Stimulated activated CD8-positive, alpha-beta memory T cell treated with anti-CD3 and anti-CD28 coated beads, Interleukin-12 subunit alpha, Interleukin-12 subunit beta, amount 100 ng/mL, for 24 hours (primary cell): ENCODE data around the gene ZFHX3.

ENCODE experiments used
- DNase-seq: peaks from one replicate; pipeline ENCODE4 v3.0.0-alpha.2; 2020; ENCODE audit errors: extremely low read depth

Gene ZFHX3

GRCh38 chr16:72825912-72826621 is 221.9 kb downstream of the ZFHX3 start:
- no peak for DNase-seq

GRCh38 chr16:72824761-72825160 is 223.2 kb downstream of the ZFHX3 start:
- DNase-seq = no peak

GRCh38 chr16:72824027-72824426 is 223.9 kb downstream of the ZFHX3 start:
- DNase-seq = no peak

GRCh38 chr16:72821185-72821950 is 226.6 kb downstream of the ZFHX3 start:
- no peak for DNase-seq

GRCh38 chr16:72819345-72819744 is 228.6 kb downstream of the ZFHX3 start:
- no peak for DNase-seq

GRCh38 chr16:72818236-72818845 is 229.6 kb downstream of the ZFHX3 start:
- no peak for DNase-seq

- DNase-seq = no peak
Measured at GRCh38 chr16:72815348-72816318, 232.3 kb downstream of the ZFHX3 start.

- no peak for DNase-seq
Measured at GRCh38 chr16:72814226-72814625, 233.7 kb downstream of the ZFHX3 start.

GRCh38 chr16:72812672-72813071 is 235.3 kb downstream of the ZFHX3 start:
- DNase-seq = no peak

GRCh38 chr16:72811876-72812275 is 236.1 kb downstream of the ZFHX3 start:
- no peak for DNase-seq

- DNase-seq = no peak
Measured at GRCh38 chr16:72811188-72811720, 236.7 kb downstream of the ZFHX3 start.

- DNase-seq = no peak
Measured at GRCh38 chr16:72810480-72810879, 237.4 kb downstream of the ZFHX3 start.

- no peak for DNase-seq
Measured at GRCh38 chr16:72809446-72809845, 238.5 kb downstream of the ZFHX3 start.

GRCh38 chr16:72808754-72809153 is 239.2 kb downstream of the ZFHX3 start:
- DNase-seq = no peak

GRCh38 chr16:72807245-72807644 is 240.7 kb downstream of the ZFHX3 start:
- no peak for DNase-seq

GRCh38 chr16:72805486-72805885 is 242.4 kb downstream of the ZFHX3 start:
- no peak for DNase-seq

GRCh38 chr16:72800524-72801161 is 247.3 kb downstream of the ZFHX3 start:
- no peak for DNase-seq

GRCh38 chr16:72798264-72798663 is 249.7 kb downstream of the ZFHX3 start:
- DNase-seq = no peak

- DNase-seq = no peak
Measured at GRCh38 chr16:72797621-72798020, 250.3 kb downstream of the ZFHX3 start.

- DNase-seq = no peak
Measured at GRCh38 chr16:72796222-72796621, 251.7 kb downstream of the ZFHX3 start.

GRCh38 chr16:72794986-72795385 is 252.9 kb downstream of the ZFHX3 start:
- DNase-seq = no peak
